HG02642 (cell line): Measurements from ENCODE around the gene NEK3.
"Not testable (repeated sequence)": the region's sequence is repeated elsewhere in the genome, so short reads cannot be mapped to it uniquely, and the experiment has no call there.

Experiments used
- ATAC-seq: cut with Tn5 transposase; IDR thresholded peaks from one replicate; pipeline ENCODE4 v1.9.1; 2021; ENCODE audit warnings: mild to moderate bottlenecking; ENCODE audit not compliant: unreplicated experiment, poor library complexity

NEK3 gene, protein sequence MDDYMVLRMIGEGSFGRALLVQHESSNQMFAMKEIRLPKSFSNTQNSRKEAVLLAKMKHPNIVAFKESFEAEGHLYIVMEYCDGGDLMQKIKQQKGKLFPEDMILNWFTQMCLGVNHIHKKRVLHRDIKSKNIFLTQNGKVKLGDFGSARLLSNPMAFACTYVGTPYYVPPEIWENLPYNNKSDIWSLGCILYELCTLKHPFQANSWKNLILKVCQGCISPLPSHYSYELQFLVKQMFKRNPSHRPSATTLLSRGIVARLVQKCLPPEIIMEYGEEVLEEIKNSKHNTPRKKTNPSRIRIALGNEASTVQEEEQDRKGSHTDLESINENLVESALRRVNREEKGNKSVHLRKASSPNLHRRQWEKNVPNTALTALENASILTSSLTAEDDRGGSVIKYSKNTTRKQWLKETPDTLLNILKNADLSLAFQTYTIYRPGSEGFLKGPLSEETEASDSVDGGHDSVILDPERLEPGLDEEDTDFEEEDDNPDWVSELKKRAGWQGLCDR

GRCh38 chr13:52159159-52159982, at the start of gene NEK3:
Gene NEK3, minus strand, starts transcription at chr13:52159597. Its CDS starts 3,406 bp downstream, at chr13:52156191.
- peak; percentile 88 for ATAC-seq

DNA sequence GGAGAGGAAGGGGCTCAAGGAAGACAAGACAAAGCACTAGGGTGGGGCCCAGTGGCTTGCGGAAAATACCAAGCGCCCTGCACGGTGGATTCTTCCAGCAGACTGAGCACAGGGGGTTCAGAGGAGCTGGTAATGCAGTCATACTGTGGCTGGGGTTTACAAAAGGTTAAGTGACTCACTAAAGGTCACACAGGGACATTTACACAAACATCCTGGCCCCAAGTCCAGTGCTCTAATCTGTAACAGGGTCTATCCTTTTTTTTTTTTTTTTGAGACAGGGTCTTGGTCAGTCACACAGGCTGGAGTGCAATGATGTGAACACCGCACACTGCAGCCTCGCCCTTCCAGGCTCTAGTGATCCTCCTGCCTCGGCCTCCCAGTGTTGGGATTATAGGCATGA, 49.0 kb upstream of the NEK3 start:
- ATAC-seq: not testable (repeated sequence)

DNA sequence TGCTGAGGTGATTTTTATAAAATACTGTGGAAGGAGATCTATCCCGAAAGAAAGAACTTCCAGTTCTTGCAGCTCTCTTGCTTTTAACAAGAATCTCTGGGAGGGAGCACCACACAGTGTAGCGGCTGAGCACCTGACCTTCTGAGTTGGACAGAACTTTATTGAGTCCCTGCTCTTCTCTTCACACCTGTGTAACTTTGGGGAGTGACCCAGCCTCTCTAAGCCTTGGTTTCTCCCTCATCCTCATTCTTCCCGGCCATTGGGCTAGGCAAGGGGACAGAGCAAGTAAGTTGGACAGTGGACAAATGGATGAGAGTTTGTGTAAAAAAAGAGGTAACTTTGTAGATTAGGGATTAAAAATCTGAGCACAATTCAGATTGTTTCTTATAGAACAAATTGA, 48.5 kb upstream of the NEK3 start:
- ATAC-seq: not testable (repeated sequence)

DNA sequence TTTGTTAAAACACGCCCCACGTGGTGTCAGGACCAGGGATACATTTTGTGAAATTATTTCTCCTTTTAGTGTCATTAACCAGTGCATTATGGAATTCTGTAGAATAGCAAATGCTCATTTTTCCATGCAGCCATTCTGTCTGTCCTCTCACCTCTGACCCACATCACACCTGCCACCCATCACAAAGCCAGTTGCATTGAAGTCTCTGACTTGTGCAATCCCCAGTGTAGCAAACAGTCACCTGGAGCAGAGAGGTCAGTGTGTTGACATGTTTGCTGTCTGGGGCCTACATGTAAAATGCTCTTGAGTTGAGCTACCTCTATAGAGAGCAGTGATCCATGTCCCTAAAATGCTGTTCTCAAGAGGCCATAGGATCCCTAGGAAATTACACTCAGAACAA, 47.9 kb upstream of the NEK3 start:
- not testable (repeated sequence) for ATAC-seq

- not testable (repeated sequence) for ATAC-seq
Measured at GRCh38 chr13:52204546-52204945, 45.1 kb upstream of the NEK3 start.

DNA sequence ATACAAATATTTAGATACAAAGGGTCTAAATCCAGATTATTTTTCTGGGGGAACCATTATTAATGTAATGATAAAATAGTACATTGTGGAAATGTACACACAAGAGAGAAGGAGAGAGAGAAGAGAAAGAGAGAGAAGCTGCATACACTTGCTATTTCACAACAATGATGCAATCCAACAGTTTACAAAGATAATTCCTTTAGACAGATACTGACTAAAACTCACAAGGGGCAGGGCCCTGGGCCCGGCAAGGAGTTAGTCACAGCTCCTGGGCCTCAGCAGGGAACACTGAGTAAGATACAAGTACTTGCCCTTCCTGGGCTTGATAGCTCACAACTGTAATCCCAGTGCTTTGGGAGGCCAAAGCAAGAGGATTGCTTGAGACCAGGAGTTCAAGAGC, 44.5 kb upstream of the NEK3 start:
- ATAC-seq: not testable (repeated sequence)

GRCh38 chr13:52202506-52202905, 43.1 kb upstream of the NEK3 start:
- not testable (repeated sequence) for ATAC-seq

DNA sequence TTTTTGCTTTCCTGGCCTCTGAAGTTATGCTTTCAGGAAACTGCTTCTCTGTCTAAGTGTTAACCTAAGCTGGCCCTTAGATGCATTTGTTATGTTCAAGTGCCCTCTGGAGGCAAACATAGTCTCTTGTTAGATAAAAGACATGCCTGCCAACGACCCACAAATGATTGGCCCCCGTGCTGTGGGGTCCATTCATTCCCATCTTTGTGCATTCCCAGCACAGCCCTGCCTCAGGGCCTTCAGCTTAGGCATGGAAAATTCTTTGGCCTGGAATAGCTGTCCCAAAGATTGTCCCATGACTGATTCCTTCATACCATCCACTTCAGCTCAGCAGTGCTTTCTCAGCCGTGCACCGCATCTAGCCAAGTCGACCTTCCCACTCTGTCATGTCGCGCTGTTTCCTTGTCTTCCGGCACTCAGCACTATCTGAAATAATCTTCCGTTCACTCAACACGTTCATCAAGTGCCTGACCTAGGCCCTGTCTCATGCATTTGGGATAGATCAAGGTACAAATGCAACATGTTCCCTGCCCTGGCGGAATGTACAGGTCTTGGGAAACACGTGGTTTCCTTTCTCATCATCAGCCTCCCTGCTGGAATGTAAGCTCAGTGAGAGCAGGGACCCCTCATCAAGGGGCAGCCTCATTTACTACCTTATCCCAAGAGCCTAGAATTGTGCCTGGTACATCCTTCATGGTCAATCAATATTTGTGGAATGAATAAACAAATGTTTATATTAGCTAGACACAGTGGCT, 42.2 kb upstream of the NEK3 start:
- ATAC-seq: not testable (repeated sequence)

GRCh38 chr13:52195401-52195837, 36.0 kb upstream of the NEK3 start:
- peak; percentile 48 for ATAC-seq

- peak; percentile 88 for ATAC-seq
Measured at GRCh38 chr13:52194184-52194868, 34.9 kb upstream of the NEK3 start.

DNA sequence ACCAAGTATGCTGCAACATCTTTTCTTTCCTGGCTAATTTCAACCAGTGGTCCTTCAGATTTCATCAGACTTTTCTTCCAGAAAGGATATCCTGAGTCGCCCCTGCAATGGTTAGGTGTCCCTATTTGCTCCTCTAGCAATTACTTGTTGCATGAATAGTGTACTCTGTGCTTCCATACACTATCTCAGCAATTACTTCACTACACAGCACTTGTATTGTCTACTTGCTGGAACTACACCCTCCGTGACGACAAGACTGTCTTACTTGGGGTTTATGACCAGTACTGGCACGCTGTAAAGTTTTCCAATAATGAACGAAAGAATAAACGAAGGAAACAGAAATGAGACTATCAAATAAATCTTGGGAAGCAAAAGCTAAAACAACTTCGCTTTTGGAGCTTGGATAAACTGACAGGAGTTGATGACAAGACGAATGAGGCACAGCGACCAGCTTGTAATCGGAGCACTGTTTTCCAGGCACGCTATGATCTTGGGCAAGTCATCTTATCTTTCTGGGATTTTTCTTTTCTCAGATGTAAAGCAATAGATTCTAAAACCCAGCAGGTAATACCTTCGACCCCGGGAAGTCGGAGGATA, 34.3 kb upstream of the NEK3 start:
- not testable (repeated sequence) for ATAC-seq

DNA sequence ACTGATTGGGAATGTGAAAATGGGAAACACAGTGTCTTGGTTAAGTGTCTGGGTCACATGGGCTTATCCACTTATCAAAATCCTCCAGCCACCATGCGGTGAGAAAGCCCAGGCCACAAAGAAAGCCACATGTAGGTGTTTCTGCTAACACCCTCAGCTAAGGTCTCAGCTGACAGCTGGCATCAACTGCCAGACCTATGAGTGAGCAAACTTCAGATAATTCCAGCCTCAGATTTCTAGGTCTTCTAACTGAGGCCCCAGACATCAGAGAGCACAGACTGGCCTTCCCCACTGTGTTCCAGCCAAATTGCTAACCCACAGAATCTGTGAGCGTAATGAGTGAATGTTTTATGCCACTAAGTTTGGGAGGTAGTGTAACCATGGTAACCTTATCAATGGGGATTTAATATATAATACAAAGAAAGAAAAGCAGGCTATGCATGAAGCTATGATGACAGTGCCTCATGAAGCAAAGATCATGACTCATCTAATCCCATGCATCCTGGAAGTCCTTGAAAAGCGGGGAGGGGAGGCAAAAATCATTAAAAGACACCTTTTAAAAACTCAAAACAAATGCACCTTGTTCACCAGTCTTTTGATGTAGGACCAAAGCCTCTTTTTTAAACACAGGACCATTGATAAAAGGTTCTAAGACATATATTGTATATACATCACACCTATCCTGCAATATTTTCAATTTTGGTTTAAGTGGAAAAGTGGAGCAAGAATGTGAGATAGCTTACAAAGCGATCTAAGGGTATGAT, 28.2 kb upstream of the NEK3 start:
- ATAC-seq: not testable (repeated sequence)

DNA sequence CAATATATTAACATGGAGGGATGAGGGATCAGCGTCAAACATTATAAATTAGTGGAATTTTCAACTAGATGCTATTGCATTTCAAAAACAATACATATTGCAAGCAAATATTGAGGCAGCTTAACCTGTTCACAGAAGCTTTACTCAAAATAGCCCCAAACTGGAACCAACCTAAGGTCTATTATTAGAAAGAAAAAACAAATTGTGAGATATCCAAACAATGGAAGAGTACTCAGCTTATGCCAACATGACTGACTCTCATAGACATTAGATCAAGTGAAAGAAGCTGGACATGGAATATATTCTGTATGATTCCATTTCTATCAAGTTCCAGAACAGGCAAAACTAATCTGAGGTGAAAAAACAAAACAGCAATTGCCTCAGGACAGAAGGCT, 27.6 kb upstream of the NEK3 start:
- no peak for ATAC-seq

- ATAC-seq: peak; percentile 61
Measured at GRCh38 chr13:52181316-52181954, 22.0 kb upstream of the NEK3 start.

GRCh38 chr13:52179925-52180324, 20.5 kb upstream of the NEK3 start:
- no peak for ATAC-seq

DNA sequence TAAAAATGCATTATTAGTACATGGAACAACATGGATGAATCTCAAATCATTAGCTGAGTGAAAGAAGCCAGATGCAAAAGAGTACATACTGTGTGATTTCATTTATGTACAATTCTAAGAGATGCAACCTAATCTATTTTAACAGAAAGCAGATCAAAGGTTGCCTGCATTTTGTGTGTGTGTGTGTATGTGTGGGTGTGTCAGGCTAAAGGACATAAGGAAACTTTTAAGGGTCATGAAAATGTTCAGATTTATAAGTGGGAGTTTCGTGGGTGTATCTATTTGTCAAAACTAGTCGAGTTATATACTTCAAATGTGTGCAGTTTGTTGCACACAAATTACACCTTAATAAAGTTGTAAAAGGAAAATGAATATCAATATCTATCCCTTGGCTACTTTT, 17.9 kb upstream of the NEK3 start:
- ATAC-seq: no peak

DNA sequence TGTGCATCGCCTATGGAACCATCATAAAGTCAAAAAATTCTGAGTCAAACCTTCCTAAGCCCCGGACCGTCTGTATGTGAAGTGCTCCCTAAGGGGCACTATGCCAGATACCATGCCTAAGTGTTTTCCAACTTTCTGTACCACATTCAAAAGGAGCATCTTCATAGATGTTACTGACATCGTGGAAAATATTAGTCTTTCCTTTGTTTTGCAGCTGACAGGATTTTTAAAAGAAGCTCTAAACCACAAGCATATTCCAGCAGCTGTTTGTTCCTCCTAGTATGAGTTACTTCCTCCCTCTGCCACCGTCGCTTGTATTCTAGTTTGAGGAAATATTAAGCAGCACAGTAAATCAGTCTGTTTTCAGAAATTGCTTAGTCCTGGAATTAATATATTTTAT, 14.6 kb upstream of the NEK3 start:
- ATAC-seq: not testable (repeated sequence)

GRCh38 chr13:52173373-52173772, 14.0 kb upstream of the NEK3 start:
- no peak for ATAC-seq
